ENCODE measurements around the gene NTRK3.

- no peak for TF ChIP-seq CTCF (IDR thresholded peaks at IDR 0.05)
- TF ChIP-seq EP300 (IDR thresholded peaks at IDR 0.05) = no peak
- no peak for TF ChIP-seq POLR2A (IDR thresholded peaks at IDR 0.05)
- no peak for TF ChIP-seq POLR2AphosphoS5 (IDR thresholded peaks at IDR 0.05)
Measured at GRCh38 chr15:87901008-87901407, 355.5 kb downstream of the NTRK3 start.

Measured in suprapubic skin (tissue), 4 donors.